Left lung (tissue), 10 donors: ENCODE data around the gene MEGF8. TPM values are rescaled to one million over a fixed set of nuclear protein-coding genes. Genes with fewer than 3 reads are reported as not detected.

ENCODE experiments used
- ATAC-seq: fragments of 200-7000 bp; cut with Tn5 transposase; one replicate; pipeline ENCODE4 v1.9.1; 2020; ENCODE audit warnings: moderate library complexity
- DNase-seq, 4 donors: peaks; one replicate each; pipeline ENCODE4 v3.0.0-alpha.2; 2013 to 2020
- H3K27ac ChIP-seq, 2 donors: fragments of 200-600 bp; sonication (generic) in 1 of 2; one replicate each; pipeline versions ENCODE4 v1.5.0 to v1.8.0; 2020 to 2021
- H3K27me3 ChIP-seq, 2 donors: fragments of 200-600 bp; sonication (generic) in 1 of 2; one replicate each; pipeline versions ENCODE4 v1.5.0 to v1.8.0; 2020 to 2021
- H3K36me3 ChIP-seq, 2 donors: fragments of 200-600 bp; sonication (generic) in 1 of 2; one replicate each; pipeline versions ENCODE4 v1.5.0 to v1.8.0; 2020 to 2021
- H3K4me1 ChIP-seq, 2 donors: fragments of 200-600 bp; one replicate each; pipeline ENCODE4 v1.8.0; 2021
- H3K4me3 ChIP-seq, 2 donors: fragments of 200-600 bp; sonication (generic) in 1 of 2; one replicate each; pipeline versions ENCODE4 v1.5.0 to v1.8.0; 2020 to 2021; ENCODE audit warnings: mild to moderate bottlenecking in 1 of 2
- H3K9me3 ChIP-seq, 2 donors: fragments of 200-600 bp; sonication (generic) in 1 of 2; one replicate each; pipeline versions ENCODE4 v1.5.0 to v1.8.0; 2020 to 2021
- intact Hi-C, 2 donors: fragments of 100-400 bp; cut with DNase I; formaldehyde crosslinking; loops; one replicate each; pipeline versions ENCODE4 v1.11.2 to v1.14.2; 2022
- polyA plus RNA-seq, 6 donors: library from polyadenylated mRNA; unstranded; fragments of 120-200 nt; gene quantifications; one replicate each; pipeline ENCODE4 v1.2.1, GENCODE V29; 2013; ENCODE audit not compliant: insufficient read length in 6 of 6
- total RNA-seq, 2 donors: library from RNA; stranded (reverse); fragmentation: NEBNext Ultra II Directional; extraction: Animal tissue kit (Norgen Biotek cat#: 25700); gene quantifications; one replicate each; pipeline ENCODE4 v1.2.1, GENCODE V29; 2021
- TF ChIP-seq, protein P1 (sequence below), 2 donors: fragments of 200-600 bp; sonication (generic) in 1 of 2; IDR thresholded peaks; one replicate each; pipeline versions ENCODE4 v1.5.0 to v1.8.0; 2021; ENCODE audit warnings: antibody characterized with exemption in 2 of 2
- donor health status: DM: no; HTN: yes; CAD: no.
- donor health status: DM: no; HTN: no; CAD: no.

Gene MEGF8
- total and polyA plus RNA-seq, 8 donors, result 15.7 to 38.9 (median 34.8) TPM

DNA sequence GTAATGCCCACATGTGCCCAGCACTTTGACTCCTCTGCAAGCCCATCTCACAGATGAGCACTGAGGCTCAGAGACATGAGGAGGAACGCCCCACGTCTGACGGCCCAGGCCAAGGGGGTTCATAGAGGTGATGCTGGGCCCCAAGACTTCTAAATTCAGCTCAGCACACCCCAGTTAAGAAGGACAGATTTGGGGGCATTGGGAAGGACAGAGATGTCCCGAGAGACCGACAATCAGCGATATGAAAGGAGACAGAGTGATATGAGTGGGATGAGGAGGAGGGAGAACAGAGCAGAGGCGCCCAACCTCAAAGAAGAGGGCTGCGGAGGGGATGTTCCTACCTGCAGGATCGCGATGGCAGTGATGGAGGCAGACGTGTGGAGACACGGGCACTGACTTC, 64.5 kb downstream of the MEGF8 start, which contains the start of gene CNFN:
CNFN (minus strand) TSS at position 399 of the 400 bp plus-strand sequence. CDS start 1,260 bp downstream, outside the sequence.
- TF ChIP-seq, protein P1, sequence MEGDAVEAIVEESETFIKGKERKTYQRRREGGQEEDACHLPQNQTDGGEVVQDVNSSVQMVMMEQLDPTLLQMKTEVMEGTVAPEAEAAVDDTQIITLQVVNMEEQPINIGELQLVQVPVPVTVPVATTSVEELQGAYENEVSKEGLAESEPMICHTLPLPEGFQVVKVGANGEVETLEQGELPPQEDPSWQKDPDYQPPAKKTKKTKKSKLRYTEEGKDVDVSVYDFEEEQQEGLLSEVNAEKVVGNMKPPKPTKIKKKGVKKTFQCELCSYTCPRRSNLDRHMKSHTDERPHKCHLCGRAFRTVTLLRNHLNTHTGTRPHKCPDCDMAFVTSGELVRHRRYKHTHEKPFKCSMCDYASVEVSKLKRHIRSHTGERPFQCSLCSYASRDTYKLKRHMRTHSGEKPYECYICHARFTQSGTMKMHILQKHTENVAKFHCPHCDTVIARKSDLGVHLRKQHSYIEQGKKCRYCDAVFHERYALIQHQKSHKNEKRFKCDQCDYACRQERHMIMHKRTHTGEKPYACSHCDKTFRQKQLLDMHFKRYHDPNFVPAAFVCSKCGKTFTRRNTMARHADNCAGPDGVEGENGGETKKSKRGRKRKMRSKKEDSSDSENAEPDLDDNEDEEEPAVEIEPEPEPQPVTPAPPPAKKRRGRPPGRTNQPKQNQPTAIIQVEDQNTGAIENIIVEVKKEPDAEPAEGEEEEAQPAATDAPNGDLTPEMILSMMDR (IDR thresholded peaks at IDR 0.05), result no peak
- intact Hi-C loops, result no loop called here
- Histone ChIP-seq H3K4me3 (no peak within 1 kb of the TSS), H3K36me3 (no peaks in the 10 kb centered on the region), H3K9me3 (no peaks in the 10 kb centered on the region), H3K27ac (no peak within 1 kb of the TSS), H3K4me1 (peaks cover 0 to 12% of the 10 kb centered on the region in 2 donors), H3K27me3 (peaks cover 9 to 60% of the 10 kb centered on the region in 2 donors)
- ATAC-seq (no peak), DNase-seq (no peak)

DNA sequence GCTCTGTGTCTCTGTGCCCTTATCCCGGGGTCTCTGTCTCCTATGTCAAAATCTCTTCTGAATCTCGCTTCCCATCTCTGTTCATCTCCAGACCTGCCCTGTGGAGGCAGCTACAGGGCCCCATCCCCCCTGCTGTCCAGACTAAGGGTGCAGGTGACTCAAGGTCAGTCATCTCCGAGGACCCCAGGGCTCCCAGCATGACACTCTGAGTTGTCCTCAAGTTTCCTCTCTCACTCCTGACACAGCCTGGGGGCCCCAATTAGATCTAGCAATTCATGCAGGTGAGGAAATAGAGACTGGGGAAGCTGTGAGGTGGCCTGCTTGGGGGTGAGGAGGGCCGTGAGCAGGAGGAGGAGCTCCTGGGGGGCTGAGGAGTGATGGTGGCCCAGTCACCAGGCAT, 66.7 kb downstream of the MEGF8 start:
- Histone ChIP-seq H3K27me3 (peaks cover 9 to 46% of the 10 kb centered on the region in 2 donors), H3K27ac (no peak overlapping the region), H3K36me3 (no peaks in the 10 kb centered on the region), H3K9me3 (no peaks in the 10 kb centered on the region), H3K4me3 (no peak overlapping the region), H3K4me1 (peaks cover 0 to 14% of the 10 kb centered on the region in 2 donors)
- intact Hi-C loops, result no loop called here
- ATAC-seq, result no peak
- TF ChIP-seq, protein P1 (IDR thresholded peaks at IDR 0.05), result no peak
- DNase-seq, result no peak

DNA sequence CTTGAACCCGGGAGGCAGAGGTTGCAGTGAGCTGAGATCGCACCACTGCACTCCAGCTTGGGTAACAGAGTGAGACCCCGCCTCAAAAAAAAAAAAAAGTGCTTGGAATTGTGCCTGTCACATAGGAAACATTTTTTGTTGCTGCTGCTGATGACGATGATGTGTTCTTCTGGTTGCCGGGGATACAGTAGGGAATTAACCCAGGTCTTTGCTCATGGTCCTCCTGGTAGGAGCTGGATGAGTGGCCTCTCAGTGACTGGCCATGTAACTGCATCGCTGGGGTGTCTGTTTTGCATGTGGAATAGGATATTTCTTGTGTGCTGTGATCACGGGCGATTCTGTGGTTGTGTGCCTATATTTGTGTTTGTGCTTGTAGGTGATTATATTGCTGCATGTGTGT, 69.3 kb downstream of the MEGF8 start:
- Histone ChIP-seq H3K9me3 (no peaks in the 10 kb centered on the region), H3K36me3 (no peaks in the 10 kb centered on the region), H3K4me3 (no peak overlapping the region), H3K27ac (no peak overlapping the region), H3K27me3 (peaks cover 5 to 21% of the 10 kb centered on the region in 2 donors), H3K4me1 (peaks cover 5 to 17% of the 10 kb centered on the region in 2 donors)
- ATAC-seq (no peak), DNase-seq (no peak)
- intact Hi-C loops, result no loop called here
- TF ChIP-seq, protein P1 (IDR thresholded peaks at IDR 0.05), result no peak

DNA sequence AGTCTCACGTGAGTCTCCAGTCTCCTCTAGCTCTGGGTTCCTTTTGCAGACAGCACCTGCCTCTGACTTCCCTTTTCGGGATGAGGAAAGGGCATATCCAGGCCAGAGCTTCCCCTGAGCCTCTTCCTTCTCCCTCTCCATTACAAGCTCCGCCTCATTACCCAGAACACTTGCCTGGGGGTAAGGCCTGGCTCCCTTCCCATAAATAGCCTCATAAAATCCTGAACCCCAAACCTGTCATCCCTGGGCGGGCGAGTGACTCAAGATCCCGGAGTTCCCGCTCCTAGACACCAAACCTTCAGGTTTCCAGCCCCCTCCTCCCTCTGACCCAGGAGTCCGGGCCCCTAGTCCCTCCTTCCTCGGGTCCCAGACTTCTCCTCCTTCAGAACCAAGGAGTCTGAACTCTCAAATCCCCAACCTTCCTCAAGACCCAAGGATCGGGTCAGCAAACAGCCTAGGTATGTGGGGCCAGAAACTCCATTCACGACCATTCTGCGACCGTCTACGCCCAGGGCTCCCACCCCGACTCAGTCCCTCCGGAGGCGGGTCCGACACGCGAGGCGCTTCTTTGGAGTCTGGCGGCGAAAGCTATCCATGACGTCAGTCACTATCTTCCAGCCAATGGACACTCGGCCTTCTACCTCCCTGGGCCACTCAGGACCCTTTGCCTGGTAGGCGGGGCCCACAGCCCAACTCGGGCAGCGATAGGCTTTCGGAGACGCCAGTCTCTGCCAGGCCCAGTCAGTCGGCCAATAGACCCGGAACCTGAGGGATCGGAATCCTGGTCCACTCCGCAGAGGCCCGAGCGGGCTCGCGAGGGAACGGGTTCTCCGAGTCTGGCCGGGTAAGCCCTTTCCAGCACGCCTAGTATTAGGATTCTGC, 71.2 kb downstream of the MEGF8 start:
- peak overlapping the region; percentile 80 to 81 for H3K27ac ChIP-seq

More for the DNA sequence above, 71.2 kb downstream of the MEGF8 start:
- intact Hi-C loops, result no loop called here
- Histone ChIP-seq H3K9me3 (no peaks in the 10 kb centered on the region), H3K4me3 (peak overlapping the region; percentile 29 to 56), H3K36me3 (no peaks in the 10 kb centered on the region), H3K27me3 (peaks cover 0 to 4% of the 10 kb centered on the region in 2 donors), H3K4me1 (peaks cover 9 to 25% of the 10 kb centered on the region in 2 donors)
- peak; percentile 97 for ATAC-seq
- TF ChIP-seq, protein P1 (IDR thresholded peaks at IDR 0.05), result no peak
- DNase-seq, result peak; percentile 97 to 99 (median 98)
